Prostate gland (tissue), 2 donors: ENCODE results near the gene MSX1. TPM values are rescaled to one million over a fixed set of nuclear protein-coding genes. Genes with fewer than 3 reads are reported as not detected.

Experiments used
- DNase-seq: peaks from one replicate; pipeline ENCODE4 v3.0.0-alpha.2; 2019; ENCODE audit warnings: low spot score
- H3K27ac ChIP-seq, 2 donors: fragments of 200-600 bp; sonication (generic); 2 replicates each; pipeline ENCODE4 v1.5.1; 2017 to 2019
- H3K27me3 ChIP-seq: fragments of 200-600 bp; sonication (generic); replicated peaks from 2 replicates; pipeline ENCODE4 v1.5.1; 2019; ENCODE audit not compliant: insufficient read depth
- H3K36me3 ChIP-seq, 2 donors: fragments of 200-600 bp; sonication (generic); 1 replicate in 1 of 2; 2 replicates in 1 of 2; pipeline versions ENCODE4 v1.5.1 to v1.8.1; 2017 to 2019
- H3K4me1 ChIP-seq: fragments of 200-600 bp; sonication (generic); replicated peaks from 2 replicates; pipeline ENCODE4 v1.5.1; 2019
- H3K4me3 ChIP-seq, 2 donors: fragments of 200-600 bp; sonication (generic); 2 replicates each; pipeline ENCODE4 v1.5.1; 2017 to 2019
- H3K9me3 ChIP-seq: fragments of 200-600 bp; sonication (generic); 2 replicates; pipeline ENCODE4 v1.5.1; 2017
- CTCF ChIP-seq, 4 experiments: fragments of 200-600 bp in 2 of 4; fragments of 450-650 bp in 2 of 4; sonication (generic) in 2 of 4; IDR thresholded peaks; 1 replicate in 3 of 4; 2 replicates in 1 of 4; pipeline ENCODE4 v1.5.1; 2016 to 2019; ENCODE audit warnings: antibody characterized with exemption in 4 of 4, mild to moderate bottlenecking in 2 of 4, moderate library complexity in 2 of 4
- POLR2A ChIP-seq: fragments of 450-650 bp; IDR thresholded peaks from one replicate; pipeline ENCODE4 v1.6.1; 2016; ENCODE audit warnings: antibody characterized with exemption, mild to moderate bottlenecking
- POLR2AphosphoS5 ChIP-seq: sonication (generic); formaldehyde crosslinking; IDR thresholded peaks from one replicate; pipeline ENCODE4 v1.6.1; 2017; ENCODE audit warnings: antibody characterized with exemption
- WGBS: methylation state at CpG from one replicate; pipeline ENCODE4 v1.1.5; 2018; 5-methylcytosine and 5-hydroxymethylcytosine counted together
- intact Hi-C: fragments of 100-400 bp; cut with DNase I; formaldehyde crosslinking; loops from one replicate; pipeline ENCODE4 v1.14.2; 2022
- total RNA-seq, 2 donors: library from RNA; depleted of rRNA; stranded (reverse); fragments of >200 nt; gene quantifications; one replicate each; pipeline ENCODE4 v1.1.0, GENCODE V29; 2016

Gene MSX1
- total RNA-seq, 2 donors from 2014 or later: 2.2 to 4.2 TPM

GRCh38 chr4:4845027-4845426, 14.4 kb upstream of the MSX1 start:
- no peaks in the 10 kb centered on the region for H3K27me3 ChIP-seq

GRCh38 chr4:4847011-4847410, 12.5 kb upstream of the MSX1 start:
- H3K27ac ChIP-seq: no peak overlapping the region
- H3K9me3 ChIP-seq: no peaks in the 10 kb centered on the region
- no peaks in the 10 kb centered on the region for H3K4me1 ChIP-seq
- H3K27me3 ChIP-seq: no peaks in the 10 kb centered on the region
- no peak for DNase-seq
- no peaks in the 10 kb centered on the region for H3K36me3 ChIP-seq
- no peak for TF ChIP-seq POLR2AphosphoS5
- no peak for TF ChIP-seq POLR2A
- no peak for TF ChIP-seq CTCF (IDR thresholded peaks at IDR 0.05)
- H3K4me3 ChIP-seq: no peak overlapping the region
- WGBS: 65% methylated on average over 7 of the region's 7 CpGs
- intact Hi-C loops: no loop called here

More at GRCh38 chr4:4845027-4845426, 14.4 kb upstream of the MSX1 start:
- no peak for TF ChIP-seq POLR2A
- TF ChIP-seq POLR2AphosphoS5: no peak
- TF ChIP-seq CTCF (IDR thresholded peaks at IDR 0.05): no peak
- Histone ChIP-seq H3K36me3 (no peaks in the 10 kb centered on the region), H3K9me3 (no peaks in the 10 kb centered on the region), H3K4me3 (no peak overlapping the region), H3K4me1 (no peaks in the 10 kb centered on the region), H3K27ac (no peak overlapping the region)
- DNase-seq: no peak
- intact Hi-C loops: no loop called here
- 96% methylated on average over 13 of the region's 13 CpGs for WGBS

- TF ChIP-seq POLR2AphosphoS5 (no peak), POLR2A (no peak), CTCF (IDR thresholded peaks at IDR 0.05) (no peak)
- DNase-seq: no peak
- no peak overlapping the region for H3K4me3 ChIP-seq
- intact Hi-C loops: no loop called here
- peaks cover 4% of the 10 kb centered on the region for H3K27me3 ChIP-seq
- H3K27ac ChIP-seq: no peak overlapping the region
- H3K36me3 ChIP-seq: no peaks in the 10 kb centered on the region
- H3K9me3 ChIP-seq: no peaks in the 10 kb centered on the region
- WGBS: 97% methylated on average over 8 of the region's 8 CpGs
- H3K4me1 ChIP-seq: peaks cover 5% of the 10 kb centered on the region
Observed at GRCh38 chr4:4848540-4848939, 10.9 kb upstream of the MSX1 start.

GRCh38 chr4:4849106-4849505, 10.4 kb upstream of the MSX1 start:
- no peak overlapping the region for H3K4me3 ChIP-seq
- no peak overlapping the region for H3K27ac ChIP-seq
- peaks cover 5% of the 10 kb centered on the region for H3K4me1 ChIP-seq
- TF ChIP-seq POLR2AphosphoS5 (no peak), POLR2A (no peak), CTCF (IDR thresholded peaks at IDR 0.05) (no peak)
- no peaks in the 10 kb centered on the region for H3K9me3 ChIP-seq
- H3K27me3 ChIP-seq: peaks cover 4% of the 10 kb centered on the region
- no peaks in the 10 kb centered on the region for H3K36me3 ChIP-seq
- 46% methylated on average over 3 of the region's 3 CpGs for WGBS
- intact Hi-C loops: no loop called here
- DNase-seq: no peak

- intact Hi-C loops: no loop called here
- peaks cover 4% of the 10 kb centered on the region for H3K27me3 ChIP-seq
- 91% methylated on average over 9 of the region's 9 CpGs for WGBS
Observed at GRCh38 chr4:4849524-4850193, 9.8 kb upstream of the MSX1 start.

More at GRCh38 chr4:4849524-4850193, 9.8 kb upstream of the MSX1 start:
- no peak for DNase-seq
- peaks cover 5% of the 10 kb centered on the region for H3K4me1 ChIP-seq
- no peaks in the 10 kb centered on the region for H3K36me3 ChIP-seq
- no peak overlapping the region for H3K27ac ChIP-seq
- H3K4me3 ChIP-seq: no peak overlapping the region
- TF ChIP-seq CTCF (IDR thresholded peaks at IDR 0.05): no peak
- no peak for TF ChIP-seq POLR2A
- TF ChIP-seq POLR2AphosphoS5: no peak
- H3K9me3 ChIP-seq: no peaks in the 10 kb centered on the region
